ENCODE results near the gene COL5A1.

Gene COL5A1

GRCh38 chr9:134678206-134678605 is 36.6 kb downstream of the COL5A1 start:
- no peak for DNase-seq (ENCODE audit: extremely low read depth, low read depth)
- no peak for TF ChIP-seq CTCF (IDR thresholded peaks at IDR 0.05; ENCODE audit: low read depth, low read length)

GRCh38 chr9:134678666-134679443 is 37.3 kb downstream of the COL5A1 start:
- TF ChIP-seq CTCF (IDR thresholded peaks at IDR 0.05; ENCODE audit: low read depth, low read length), result no peak
- no peak for DNase-seq (ENCODE audit: extremely low read depth, low read depth)

DNA sequence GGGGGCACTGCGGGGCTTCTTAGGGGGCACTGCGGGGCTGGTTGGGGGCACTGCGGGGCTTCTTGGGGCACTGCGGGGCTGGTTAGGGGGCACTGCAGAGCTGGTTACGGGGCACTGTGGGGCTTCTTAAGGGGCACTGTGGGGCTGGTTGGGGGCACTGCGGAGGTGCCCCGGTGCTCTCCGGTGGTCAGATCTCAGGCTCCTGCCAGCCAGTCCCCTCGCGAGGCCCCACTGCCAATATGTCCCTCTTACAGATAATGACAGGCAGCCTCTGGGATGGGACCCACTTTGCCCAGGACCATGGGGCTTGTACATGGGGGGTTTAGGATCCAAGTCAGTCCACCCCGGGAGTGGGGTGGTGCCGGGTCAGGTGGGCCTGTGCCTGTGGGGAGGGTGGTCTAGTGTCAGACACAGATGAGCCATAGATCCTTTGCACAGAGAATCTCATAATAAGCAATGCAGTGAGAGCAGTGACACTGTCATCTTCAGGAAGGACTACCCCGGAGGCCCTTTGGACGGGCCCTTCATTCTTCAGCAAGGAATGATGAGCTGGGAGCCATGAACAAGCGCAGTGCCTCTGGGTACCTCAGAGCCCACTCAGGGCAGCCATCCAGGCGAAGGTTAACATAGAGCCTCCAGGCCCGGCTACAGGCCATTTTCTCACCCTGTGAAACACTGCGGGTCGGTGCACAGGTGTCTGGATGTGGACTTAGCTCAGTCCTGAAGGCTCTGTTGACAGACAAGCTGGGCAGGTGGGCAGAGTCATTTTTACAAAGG is 38.2 kb downstream of the COL5A1 start:
- no peak for TF ChIP-seq CTCF (IDR thresholded peaks at IDR 0.05; ENCODE audit: low read depth, low read length)
- no peak for DNase-seq (ENCODE audit: extremely low read depth, low read depth)

GRCh38 chr9:134680393-134681060 is 38.9 kb downstream of the COL5A1 start:
- DNase-seq (ENCODE audit: extremely low read depth, low read depth), result no peak
- TF ChIP-seq CTCF (IDR thresholded peaks at IDR 0.05; ENCODE audit: low read depth, low read length), result no peak

DNA sequence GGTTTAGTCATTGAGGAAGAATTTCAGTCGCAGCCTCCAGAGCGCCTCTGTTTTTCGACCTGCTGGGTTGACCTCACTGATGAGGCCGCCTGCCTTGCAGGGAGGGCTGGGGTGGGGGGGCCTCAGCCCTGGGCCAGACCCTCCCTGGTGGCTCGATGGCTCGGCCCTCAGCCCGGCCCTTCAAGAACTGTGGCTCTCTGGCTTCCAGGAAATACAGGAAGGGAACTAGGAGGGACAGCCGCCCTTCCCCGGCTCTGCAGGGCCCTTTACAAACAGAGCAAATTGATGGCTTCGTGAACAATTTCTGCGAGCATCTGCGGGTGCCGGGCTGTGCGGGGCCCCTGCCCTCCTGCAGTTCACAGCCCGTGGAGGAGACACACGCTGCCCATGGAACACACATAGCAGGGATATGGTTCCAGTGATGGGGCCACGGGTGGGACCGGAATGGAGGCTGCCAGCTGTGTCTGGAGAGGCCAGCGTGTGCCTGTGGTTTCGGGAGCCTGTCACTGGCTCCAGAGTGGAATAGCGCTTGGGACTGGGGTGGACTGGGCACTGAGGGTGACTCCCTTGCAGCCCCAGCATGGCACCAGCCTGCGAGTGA is 39.6 kb downstream of the COL5A1 start:
- no peak for TF ChIP-seq CTCF (IDR thresholded peaks at IDR 0.05; ENCODE audit: low read depth, low read length)
- DNase-seq (ENCODE audit: extremely low read depth, low read depth), result no peak

- DNase-seq (ENCODE audit: extremely low read depth, low read depth), result no peak
- no peak for TF ChIP-seq CTCF (IDR thresholded peaks at IDR 0.05; ENCODE audit: low read depth, low read length)
Measured at GRCh38 chr9:134682026-134682425, 40.4 kb downstream of the COL5A1 start.

All from AG09319 (cell line).